IPS-18c (cell line): ENCODE measurements around the gene ORAI1.

Source experiments
- H3K4me3 ChIP-seq: 2 replicates; pipeline ENCODE4 v1.7.0; 2013; ENCODE audit warnings: low read depth, mild to moderate bottlenecking, low read length, moderate library complexity; ENCODE audit not compliant: insufficient read depth
- H3K9me3 ChIP-seq: one replicate; pipeline ENCODE4 v1.6.1; 2013; ENCODE audit warnings: mild to moderate bottlenecking, low read length, moderate library complexity; ENCODE audit not compliant: control insufficient read depth, insufficient read depth

The ORAI1 gene

GRCh38 chr12:121596526-121596925, 29.8 kb upstream of the ORAI1 start:
- no peak overlapping the region for H3K4me3 ChIP-seq

GRCh38 chr12:121600702-121601336, 25.5 kb upstream of the ORAI1 start:
- no peaks in the 10 kb centered on the region for H3K9me3 ChIP-seq
- H3K4me3 ChIP-seq, result no peak overlapping the region

More at GRCh38 chr12:121596526-121596925, 29.8 kb upstream of the ORAI1 start:
- peaks cover 4% of the 10 kb centered on the region for H3K9me3 ChIP-seq

- H3K9me3 ChIP-seq, result no peaks in the 10 kb centered on the region
- no peak overlapping the region for H3K4me3 ChIP-seq
Measured at GRCh38 chr12:121602766-121603165, 23.6 kb upstream of the ORAI1 start.

GRCh38 chr12:121603581-121603980, 22.7 kb upstream of the ORAI1 start:
- Histone ChIP-seq H3K9me3 (no peaks in the 10 kb centered on the region), H3K4me3 (no peak overlapping the region)

GRCh38 chr12:121608301-121608700, 18.0 kb upstream of the ORAI1 start:
- Histone ChIP-seq H3K4me3 (no peak overlapping the region), H3K9me3 (peaks cover 2% of the 10 kb centered on the region)

GRCh38 chr12:121610239-121611149, 15.8 kb upstream of the ORAI1 start:
- Histone ChIP-seq H3K4me3 (no peak overlapping the region), H3K9me3 (peaks cover 2% of the 10 kb centered on the region)

- Histone ChIP-seq H3K9me3 (peaks cover 2% of the 10 kb centered on the region), H3K4me3 (no peak overlapping the region)
Measured at GRCh38 chr12:121611306-121611705, 15.0 kb upstream of the ORAI1 start.

GRCh38 chr12:121613462-121613861, 12.9 kb upstream of the ORAI1 start:
- Histone ChIP-seq H3K9me3 (peaks cover 2% of the 10 kb centered on the region), H3K4me3 (no peak overlapping the region)

- Histone ChIP-seq H3K9me3 (peaks cover 2% of the 10 kb centered on the region), H3K4me3 (no peak overlapping the region)
Measured at GRCh38 chr12:121614872-121615467, 11.4 kb upstream of the ORAI1 start.

- Histone ChIP-seq H3K4me3 (no peak overlapping the region), H3K9me3 (no peaks in the 10 kb centered on the region)
Measured at GRCh38 chr12:121618659-121619233, 7.6 kb upstream of the ORAI1 start.

- H3K9me3 ChIP-seq, result no peaks in the 10 kb centered on the region
Measured at GRCh38 chr12:121620333-121620891, 5.9 kb upstream of the ORAI1 start.

GRCh38 chr12:121626853-121627640, 717 bp downstream of the ORAI1 start:
- H3K9me3 ChIP-seq, result no peaks in the 10 kb centered on the region

More at GRCh38 chr12:121620333-121620891, 5.9 kb upstream of the ORAI1 start:
- no peak overlapping the region for H3K4me3 ChIP-seq

GRCh38 chr12:121628037-121628436, 1.7 kb downstream of the ORAI1 start:
- H3K9me3 ChIP-seq, result no peaks in the 10 kb centered on the region

More at GRCh38 chr12:121626853-121627640, 717 bp downstream of the ORAI1 start:
- H3K4me3 ChIP-seq, result peak overlapping the region; percentile 78

GRCh38 chr12:121628536-121628935, 2.2 kb downstream of the ORAI1 start:
- Histone ChIP-seq H3K9me3 (no peaks in the 10 kb centered on the region), H3K4me3 (peak overlapping the region; percentile 78; the same call in 1 of the 2 replicates)

More at GRCh38 chr12:121628037-121628436, 1.7 kb downstream of the ORAI1 start:
- peak overlapping the region; percentile 78 for H3K4me3 ChIP-seq

- H3K4me3 ChIP-seq, result no peak overlapping the region
- no peaks in the 10 kb centered on the region for H3K9me3 ChIP-seq
Measured at GRCh38 chr12:121630791-121631355, 4.5 kb downstream of the ORAI1 start.
